ENCODE data around the gene ZNF556.
A peak's percentile ranks its signal among the peaks of the same experiment; 100 is the strongest.

Gene ZNF556

GRCh38 chr19:2867025-2867991, at the start of gene ZNF556:
ZNF556 (plus strand) TSS chr19:2867335; CDS start chr19:2867422, 87 bp downstream.
- DNase-seq (ENCODE audit: low spot score): no peak

DNA sequence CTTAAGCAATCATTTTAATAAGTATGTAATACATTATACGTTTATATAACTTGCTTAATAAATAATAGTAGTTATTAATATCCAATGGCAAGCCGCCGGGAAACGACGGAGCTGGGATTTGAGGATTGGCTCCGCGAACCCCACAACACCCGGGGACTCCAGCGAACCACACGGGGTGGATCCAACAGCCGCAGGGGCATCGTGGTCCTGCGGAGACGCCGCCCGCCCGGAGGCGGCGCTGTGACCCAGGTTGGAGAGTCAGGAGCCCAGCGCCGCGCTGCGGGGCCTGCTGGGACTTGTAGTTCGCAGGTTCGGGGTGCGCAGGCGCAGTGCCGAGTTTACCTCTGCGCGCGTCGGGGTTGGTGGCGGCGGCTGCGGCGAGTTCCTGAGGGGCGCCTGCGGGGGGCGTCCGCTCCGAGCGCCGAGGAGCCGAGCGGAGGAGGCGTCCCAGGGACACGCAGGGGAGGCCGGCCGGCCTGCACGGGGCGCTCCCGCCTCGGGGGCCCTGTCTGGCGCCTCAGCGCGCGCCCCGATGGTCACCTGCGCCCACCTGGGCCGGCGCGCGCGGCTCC, 47.5 kb upstream of the ZNF556 start, which contains the start of gene ZNF554:
Gene ZNF554 (plus strand): TSS at position 329 of the 572 bp plus-strand sequence. CDS start 204 bp downstream, at position 533.
- DNase-seq (ENCODE audit: low spot score): peak; percentile 97

GRCh38 chr19:2820112-2820702, 46.9 kb upstream of the ZNF556 start:
- DNase-seq (ENCODE audit: low spot score): no peak

GRCh38 chr19:2822846-2823245, 44.3 kb upstream of the ZNF556 start:
- DNase-seq (ENCODE audit: low spot score): no peak

DNA sequence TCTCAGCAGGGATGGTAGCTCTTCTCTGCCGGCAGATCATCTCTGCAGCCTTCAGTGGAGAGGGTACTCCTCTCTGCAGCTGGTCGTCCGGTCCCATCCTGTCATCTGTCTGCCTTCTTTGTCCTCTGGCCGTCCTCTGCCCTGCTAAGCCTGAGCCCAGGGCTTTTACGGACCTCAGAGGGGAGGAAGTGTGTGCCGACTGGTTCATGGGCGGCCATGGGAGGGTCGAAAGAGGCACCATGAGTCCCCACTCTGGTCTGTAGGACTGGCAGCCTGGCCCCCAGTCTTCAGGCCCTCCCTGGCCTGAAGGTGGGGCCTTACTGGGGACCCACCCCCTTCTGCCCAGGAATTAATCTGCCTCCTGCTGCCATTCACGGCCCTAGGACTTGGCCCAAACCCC, 43.5 kb upstream of the ZNF556 start:
- no peak for DNase-seq (ENCODE audit: low spot score)

- no peak for DNase-seq (ENCODE audit: low spot score)
These were observed 43.0 kb upstream of the ZNF556 start for GRCh38 chr19:2824129-2824528.

DNA sequence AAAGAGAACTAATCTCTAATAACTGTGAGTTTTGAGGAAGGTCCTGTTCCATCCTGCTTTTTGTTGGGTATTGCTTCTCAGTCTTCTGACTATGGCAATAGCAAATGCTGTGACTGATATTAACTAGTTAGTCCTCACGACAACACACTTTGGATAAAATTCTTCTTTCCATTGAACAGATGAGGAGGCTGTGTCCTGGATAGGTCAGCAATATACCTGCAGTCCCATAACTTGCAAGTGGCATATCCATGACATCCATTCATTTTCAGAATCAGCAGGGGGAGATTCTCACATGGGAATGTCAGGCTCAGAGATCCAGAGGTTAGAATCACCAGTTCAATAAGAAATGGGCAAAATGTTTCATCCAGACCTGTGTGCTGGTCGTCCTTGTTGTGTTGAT, 40.1 kb upstream of the ZNF556 start:
- no peak for DNase-seq (ENCODE audit: low spot score)

- no peak for DNase-seq (ENCODE audit: low spot score)
These were observed 39.2 kb upstream of the ZNF556 start for GRCh38 chr19:2827840-2828489.

GRCh38 chr19:2834294-2834871, 32.8 kb upstream of the ZNF556 start:
- DNase-seq (ENCODE audit: low spot score): no peak

DNA sequence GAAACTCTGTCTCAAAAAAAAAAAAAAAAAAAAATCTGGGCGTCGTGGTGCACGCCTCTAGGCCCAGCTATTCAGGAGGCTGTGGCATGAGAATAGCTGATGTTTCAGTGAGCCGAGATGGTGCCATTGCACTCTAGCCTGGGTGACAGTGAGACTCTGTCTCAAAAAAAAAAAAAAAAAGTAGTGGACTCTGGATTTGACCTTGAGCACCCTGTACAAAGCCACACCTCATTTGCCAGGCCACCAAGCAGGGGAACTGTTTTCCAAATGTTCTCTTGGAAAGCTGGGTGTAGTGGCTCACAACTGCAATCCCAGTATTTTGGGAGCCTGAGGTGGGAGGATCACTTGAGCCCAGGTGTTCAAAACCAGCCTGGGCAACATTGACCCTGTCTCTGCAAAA, 29.7 kb upstream of the ZNF556 start:
- no peak for DNase-seq (ENCODE audit: low spot score)

- peak; percentile 99 for DNase-seq (ENCODE audit: low spot score)
These were observed 26.0 kb upstream of the ZNF556 start, which contains the start of gene ZNF555 for GRCh38 chr19:2840794-2841791. ZNF555 (plus strand) TSS chr19:2841475; CDS start chr19:2841573, 98 bp downstream.

DNA sequence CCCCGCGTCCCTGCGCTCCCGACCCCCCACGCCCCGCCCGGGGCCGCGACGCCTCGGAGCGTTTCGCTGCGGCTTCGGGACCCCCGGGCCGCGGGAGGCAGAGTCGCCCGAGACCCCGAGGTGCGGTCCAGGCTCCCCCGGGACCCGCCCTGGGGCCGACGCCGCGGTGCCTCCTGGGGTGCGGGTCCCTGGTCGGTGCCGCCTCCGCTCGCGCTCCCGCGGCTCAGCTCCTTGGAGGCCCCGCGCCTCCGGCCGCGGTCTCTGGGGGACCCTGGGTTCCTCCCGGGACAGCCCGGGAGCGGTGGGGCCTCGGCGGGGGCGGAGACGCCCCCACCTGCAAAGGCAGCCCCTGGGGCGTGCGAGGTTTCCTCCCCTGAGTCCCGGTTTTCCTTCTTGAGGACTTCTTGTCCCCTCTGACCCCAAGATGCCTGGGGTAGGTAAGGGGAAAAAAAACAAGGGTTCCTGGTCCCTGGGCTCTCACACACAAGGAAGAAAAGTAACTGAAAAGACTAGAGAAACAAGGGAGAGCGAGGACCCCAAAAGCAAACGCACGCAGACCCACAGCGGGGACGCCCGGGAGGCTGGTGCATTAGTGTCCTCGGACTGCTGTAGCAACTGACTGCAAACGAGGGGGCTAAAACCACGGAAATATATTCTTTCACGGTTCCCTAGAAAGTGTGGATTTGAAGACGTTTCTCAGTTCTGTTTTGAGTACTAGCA, 25.1 kb upstream of the ZNF556 start:
- no peak for DNase-seq (ENCODE audit: low spot score)

DNA sequence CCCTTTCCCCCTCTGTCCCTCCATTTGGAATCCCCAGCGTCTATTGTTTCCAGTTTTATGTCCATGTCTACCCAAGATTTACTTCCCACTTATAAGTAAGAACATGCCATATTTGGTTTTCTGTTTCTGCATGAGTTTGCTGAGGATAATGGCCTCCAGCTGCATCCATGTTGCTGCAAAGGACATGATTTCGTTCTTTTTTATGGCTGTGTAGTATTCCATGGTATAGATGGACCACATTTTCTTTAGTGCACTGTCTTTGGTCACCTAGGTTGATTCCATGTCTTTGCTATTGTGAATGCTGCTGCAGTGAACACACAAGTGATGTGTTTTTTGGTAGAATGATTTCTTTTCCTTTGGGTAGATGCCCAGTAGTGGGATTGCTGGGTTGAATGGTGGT, 22.0 kb upstream of the ZNF556 start:
- no peak for DNase-seq (ENCODE audit: low spot score)

- no peak for DNase-seq (ENCODE audit: low spot score)
These were observed 20.8 kb upstream of the ZNF556 start for GRCh38 chr19:2846180-2846894.

- no peak for DNase-seq (ENCODE audit: low spot score)
These were observed 19.6 kb upstream of the ZNF556 start for GRCh38 chr19:2847507-2847906.

- no peak for DNase-seq (ENCODE audit: low spot score)
These were observed 18.5 kb upstream of the ZNF556 start for GRCh38 chr19:2848616-2849015.

GRCh38 chr19:2850256-2850925, 16.7 kb upstream of the ZNF556 start:
- peak; percentile 9 for DNase-seq (ENCODE audit: low spot score)

DNA sequence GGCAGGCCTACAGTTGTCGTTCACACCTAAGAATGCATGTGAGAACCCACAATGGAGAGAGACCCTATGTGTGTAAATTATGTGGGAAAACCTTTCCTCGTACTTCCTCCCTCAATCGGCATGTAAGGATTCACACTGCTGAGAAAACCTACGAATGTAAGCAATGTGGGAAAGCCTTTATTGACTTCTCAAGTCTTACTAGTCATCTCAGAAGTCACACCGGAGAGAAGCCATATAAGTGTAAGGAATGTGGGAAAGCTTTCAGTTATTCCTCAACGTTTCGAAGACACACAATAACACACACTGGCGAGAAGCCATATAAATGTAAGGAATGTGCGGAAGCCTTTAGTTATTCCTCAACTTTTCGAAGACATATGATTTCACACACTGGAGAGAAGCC, 14.5 kb upstream of the ZNF556 start:
- DNase-seq (ENCODE audit: low spot score): no peak
